ENCODE data around the gene B3GALNT1.
A peak's percentile ranks its signal among the peaks of the same experiment; 100 is the strongest.

Gene B3GALNT1, protein sequence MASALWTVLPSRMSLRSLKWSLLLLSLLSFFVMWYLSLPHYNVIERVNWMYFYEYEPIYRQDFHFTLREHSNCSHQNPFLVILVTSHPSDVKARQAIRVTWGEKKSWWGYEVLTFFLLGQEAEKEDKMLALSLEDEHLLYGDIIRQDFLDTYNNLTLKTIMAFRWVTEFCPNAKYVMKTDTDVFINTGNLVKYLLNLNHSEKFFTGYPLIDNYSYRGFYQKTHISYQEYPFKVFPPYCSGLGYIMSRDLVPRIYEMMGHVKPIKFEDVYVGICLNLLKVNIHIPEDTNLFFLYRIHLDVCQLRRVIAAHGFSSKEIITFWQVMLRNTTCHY

DNA sequence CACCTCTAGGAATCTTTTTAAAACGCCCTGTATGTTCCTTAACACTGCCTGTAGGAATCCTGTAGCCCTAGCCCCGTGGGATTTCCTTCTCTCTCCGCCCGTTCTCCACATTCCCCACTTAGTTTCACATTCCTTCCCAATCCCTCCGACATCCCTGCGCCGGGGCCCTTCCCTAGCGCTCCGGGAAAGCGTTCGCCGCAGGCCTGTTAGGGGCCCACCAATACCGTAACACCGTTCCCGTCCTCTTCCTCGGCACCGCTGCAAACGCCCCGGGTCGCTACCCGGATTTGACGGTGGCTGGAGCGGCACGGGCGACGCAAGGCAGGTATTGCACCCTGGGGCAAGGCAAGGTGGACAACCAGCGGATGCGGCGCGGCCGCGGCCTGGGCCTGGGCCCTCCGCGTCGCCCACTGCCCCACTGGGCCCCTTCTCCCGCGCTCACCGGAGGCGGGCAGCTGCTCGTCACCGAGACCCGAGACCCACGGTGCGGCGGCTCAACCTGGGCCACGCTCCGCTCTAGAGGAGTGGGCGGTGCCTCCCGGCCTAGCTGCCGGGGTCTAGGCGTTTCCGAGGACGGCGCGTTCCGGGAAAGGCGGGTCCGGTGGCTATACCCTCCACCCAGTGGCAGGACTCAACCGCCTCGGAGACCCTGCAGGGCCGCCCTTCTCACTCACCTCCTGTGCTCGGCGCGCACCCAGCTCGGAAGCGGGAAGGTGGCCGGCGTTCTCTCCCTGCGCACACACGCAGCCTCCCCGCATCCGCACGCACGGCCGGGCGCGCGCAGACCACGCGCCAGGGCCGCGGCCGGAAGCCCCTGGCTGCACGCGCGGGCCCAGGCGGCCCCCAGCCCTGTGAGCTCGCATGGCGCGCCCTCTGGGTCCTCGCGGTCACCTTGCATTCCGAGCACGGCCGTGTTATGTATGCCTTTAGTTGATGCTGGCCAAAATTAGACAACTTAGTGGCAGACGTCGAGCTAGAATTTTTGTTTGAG lies at the start of gene B3GALNT1:
B3GALNT1 (minus strand) TSS at position 789 of the 991 bp plus-strand sequence. CDS start 18,595 bp downstream, outside the sequence.
- DNase-seq (ENCODE audit: low spot score) = peak; percentile 61

DNA sequence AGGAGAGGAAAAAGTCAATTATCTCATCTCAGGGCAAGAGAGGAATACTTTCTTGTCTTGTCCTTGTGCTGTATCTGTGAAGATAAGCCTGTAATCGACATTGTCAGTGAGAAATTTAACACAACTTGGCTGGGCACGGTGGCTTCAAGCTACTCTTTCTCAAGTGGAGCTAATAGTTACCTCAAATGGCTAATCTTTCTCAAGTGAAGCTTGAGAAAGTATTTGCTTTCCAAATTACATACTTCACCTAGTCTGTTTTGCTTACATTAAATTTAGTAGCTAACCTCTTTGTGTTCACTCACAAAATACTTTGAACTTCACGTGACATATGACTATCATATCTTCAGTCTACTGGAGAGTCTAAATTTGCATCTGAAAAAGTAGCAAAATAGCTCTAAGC lies 48.3 kb upstream of the B3GALNT1 start:
- no peak for DNase-seq (ENCODE audit: low spot score)

DNA sequence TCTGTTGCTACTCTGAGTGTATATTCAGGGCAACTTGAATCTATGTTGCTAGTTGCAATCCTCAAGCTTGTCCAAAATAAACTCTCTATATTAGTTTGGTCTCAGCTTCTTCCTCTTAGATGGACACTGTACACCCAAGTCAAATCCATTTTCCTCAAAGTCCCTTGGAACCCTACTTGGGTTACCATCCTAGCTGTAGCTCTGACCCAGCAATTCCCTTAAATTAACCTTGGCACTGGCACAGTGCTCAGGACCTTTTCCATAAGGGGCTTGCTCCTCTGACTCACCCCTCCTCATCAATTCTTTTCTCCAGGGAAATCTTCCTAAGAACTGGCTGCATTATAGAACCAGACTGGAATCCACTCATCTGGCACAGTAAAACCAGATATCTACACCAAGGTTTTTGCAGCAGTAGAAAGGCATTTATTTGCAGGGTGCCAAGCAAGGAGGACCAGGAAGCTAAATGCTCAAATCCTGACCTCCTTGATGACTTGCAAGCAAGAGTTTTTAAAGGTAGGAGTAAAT lies 44.9 kb upstream of the B3GALNT1 start:
- DNase-seq (ENCODE audit: low spot score) = no peak

GRCh38 chr3:161149529-161149928 lies 44.4 kb upstream of the B3GALNT1 start:
- DNase-seq (ENCODE audit: low spot score) = no peak

- DNase-seq (ENCODE audit: low spot score) = no peak
These were observed 43.8 kb upstream of the B3GALNT1 start for GRCh38 chr3:161148832-161149475.

- no peak for DNase-seq (ENCODE audit: low spot score)
These were observed 37.3 kb upstream of the B3GALNT1 start for GRCh38 chr3:161142486-161142885.

DNA sequence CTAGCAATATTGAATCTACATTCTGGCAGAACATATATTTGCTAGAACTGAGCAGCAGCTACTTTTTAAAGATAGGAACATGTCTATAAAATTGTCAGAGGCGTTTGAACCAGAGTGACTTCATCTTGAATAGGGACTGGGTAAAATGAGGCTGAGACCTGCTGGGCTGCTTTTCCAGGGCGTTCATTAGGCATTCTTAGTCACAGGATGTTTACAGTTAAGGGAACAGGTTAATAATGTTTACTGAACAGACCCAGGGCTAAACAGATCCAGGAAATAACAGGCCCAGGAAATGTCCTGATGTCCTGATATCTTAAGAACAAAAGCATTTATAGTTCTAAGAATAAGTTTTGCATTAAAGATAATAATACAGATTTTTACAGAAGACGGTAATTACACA lies 34.5 kb upstream of the B3GALNT1 start:
- DNase-seq (ENCODE audit: low spot score) = no peak

GRCh38 chr3:161137260-161137659 lies 32.1 kb upstream of the B3GALNT1 start:
- DNase-seq (ENCODE audit: low spot score) = no peak

- no peak for DNase-seq (ENCODE audit: low spot score)
These were observed 27.2 kb upstream of the B3GALNT1 start for GRCh38 chr3:161132391-161132790.

DNA sequence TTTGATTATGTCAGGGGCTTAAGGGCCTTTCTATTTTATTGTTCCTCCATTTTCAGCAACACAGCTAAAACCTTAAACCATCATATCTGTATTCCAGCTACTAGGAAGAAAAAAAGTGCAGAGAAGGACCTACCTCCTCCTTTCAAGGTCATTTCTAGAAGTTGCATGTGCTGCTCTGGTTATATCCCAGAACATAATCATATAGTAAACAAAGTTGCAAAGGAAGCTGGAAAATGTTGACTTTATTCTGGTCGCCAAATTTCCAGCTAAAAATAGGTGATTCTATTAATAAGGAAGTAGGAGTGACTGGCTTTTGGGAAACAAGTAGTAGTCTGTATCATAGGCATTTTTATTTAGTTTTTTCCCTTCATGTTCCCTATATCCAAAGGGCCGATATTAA lies 21.3 kb upstream of the B3GALNT1 start:
- DNase-seq (ENCODE audit: low spot score) = no peak

DNA sequence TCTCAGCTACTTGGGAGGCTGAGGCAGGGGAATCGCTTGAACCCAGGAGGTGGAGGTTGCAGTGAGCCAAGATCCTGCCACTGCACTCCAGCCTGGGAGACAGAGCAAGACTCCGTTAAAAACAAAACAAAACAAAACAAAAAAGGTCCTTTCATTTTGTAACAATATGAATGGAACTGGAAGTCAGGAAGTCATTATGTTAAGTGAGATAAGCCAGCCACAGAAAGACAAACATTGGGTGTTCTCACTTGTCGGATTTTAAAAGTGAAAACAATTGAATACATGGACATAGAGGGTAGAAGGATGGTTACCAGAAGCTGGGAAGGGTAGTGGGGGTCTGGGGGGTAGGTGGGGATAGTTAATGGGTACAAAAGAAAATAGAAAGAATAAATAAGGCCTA lies 12.5 kb upstream of the B3GALNT1 start:
- DNase-seq (ENCODE audit: low spot score) = no peak

GRCh38 chr3:161108840-161109239 lies 3.7 kb upstream of the B3GALNT1 start:
- DNase-seq (ENCODE audit: low spot score) = no peak

DNA sequence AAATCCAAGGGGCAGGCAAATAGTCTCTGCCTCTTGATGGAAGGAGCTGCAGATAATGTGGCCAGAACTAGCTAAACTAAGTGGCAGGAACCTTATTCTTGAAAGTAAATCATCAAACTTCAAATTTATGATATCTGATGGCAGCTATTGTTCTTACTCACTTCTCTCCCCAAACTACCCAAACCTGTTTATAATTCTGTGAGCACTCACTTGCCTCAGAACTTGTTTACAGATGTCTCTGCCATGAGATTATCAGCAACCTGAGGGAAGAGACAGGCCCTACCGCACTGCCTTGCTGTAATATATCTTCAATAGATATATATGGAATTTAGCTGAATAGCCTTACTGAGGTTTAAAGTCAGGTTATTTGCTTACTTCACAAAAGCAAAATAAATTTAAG lies 2.2 kb upstream of the B3GALNT1 start:
- no peak for DNase-seq (ENCODE audit: low spot score)

DNA sequence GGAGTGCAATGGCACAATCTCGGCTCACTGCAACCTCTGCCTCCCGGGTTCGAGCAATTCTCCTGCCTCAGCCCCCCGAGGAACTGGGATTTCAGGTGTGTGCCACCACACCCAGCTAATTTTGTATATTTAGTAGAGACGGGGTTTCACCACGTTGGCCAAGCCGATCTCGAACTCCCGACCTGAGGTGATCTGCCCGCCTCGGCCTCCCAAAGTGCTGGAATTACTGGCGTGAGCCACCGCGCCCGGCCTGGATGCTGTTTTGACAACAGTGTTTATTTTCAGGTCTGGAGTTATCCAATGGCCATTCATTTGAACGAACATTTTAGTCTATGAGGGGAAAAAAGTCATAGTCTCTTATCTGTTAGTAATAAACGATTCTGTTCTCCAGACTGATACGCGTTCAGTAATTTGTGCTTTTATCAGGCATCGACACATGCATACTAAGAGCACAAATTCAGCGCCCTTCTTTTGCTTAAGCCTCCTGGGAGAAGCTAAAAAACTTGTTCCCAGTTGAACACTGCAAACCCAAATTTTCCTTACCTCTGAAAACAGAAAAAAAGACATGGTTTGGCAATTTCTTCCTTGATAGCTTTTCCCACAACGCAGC lies 1.3 kb downstream of the B3GALNT1 start:
- no peak for DNase-seq (ENCODE audit: low spot score)

DNA sequence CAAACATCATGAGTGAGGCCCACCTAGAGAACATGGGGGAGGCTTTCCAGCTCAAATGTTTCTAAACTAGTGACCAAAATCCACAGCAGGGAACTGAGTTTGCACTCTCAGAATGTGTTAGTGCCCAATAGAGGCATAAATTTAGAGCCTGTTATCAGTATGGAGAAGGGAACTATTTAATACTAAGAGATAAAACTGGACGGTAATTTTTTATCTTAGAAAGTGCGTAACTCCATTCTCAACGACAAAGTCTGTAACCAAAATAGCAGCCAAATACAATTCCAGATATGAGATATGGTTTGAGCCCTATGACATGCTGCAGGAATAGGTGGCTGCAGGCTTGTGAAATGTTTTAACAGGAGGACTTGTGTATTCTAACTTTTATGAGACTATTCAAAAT lies 3.5 kb downstream of the B3GALNT1 start:
- DNase-seq (ENCODE audit: low spot score) = no peak

GRCh38 chr3:161100994-161101393 lies 4.2 kb downstream of the B3GALNT1 start:
- no peak for DNase-seq (ENCODE audit: low spot score)

- peak; percentile 32 for DNase-seq (ENCODE audit: low spot score)
These were observed 8.3 kb downstream of the B3GALNT1 start for GRCh38 chr3:161096771-161097367.

DNA sequence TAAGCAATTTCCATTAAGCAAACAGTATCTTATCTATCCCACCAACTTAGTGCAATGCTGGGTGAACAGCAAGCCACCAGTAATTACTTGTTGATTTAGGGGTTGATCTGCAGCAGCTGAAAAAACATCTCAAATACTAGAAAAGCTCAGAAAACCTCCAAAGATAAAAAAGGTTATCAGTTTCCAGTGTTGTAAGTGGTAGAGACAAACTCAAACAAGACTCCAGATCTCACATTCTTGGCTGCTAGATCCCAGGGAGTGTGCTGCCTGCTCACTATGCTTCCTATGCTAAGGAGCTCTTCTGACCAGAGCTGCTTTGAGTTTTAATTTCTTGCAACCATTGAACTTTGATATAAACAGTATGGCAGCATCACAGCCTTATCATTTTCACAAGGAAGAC lies 11.3 kb downstream of the B3GALNT1 start:
- no peak for DNase-seq (ENCODE audit: low spot score)

GRCh38 chr3:161084277-161084676 lies 20.9 kb downstream of the B3GALNT1 start:
- DNase-seq (ENCODE audit: low spot score) = no peak

DNA sequence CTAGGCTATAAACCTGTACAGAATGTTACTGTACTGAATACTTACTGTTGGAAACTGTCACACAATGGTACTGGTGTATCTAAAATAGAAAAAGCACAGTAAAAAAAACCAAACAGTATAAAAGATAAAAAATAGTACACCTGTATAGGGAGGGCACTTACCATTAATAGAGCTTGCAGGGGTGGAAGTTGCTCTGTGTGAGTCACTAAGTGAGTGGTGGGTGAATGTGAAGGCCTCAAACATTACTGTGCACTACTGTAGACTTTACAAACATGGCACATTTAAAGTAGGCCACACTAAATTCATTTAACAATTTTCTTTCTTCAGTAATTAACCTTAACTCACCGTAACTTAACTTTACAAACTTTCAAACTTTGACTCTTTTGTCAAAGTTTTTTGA lies 22.0 kb downstream of the B3GALNT1 start:
- no peak for DNase-seq (ENCODE audit: low spot score)

DNA sequence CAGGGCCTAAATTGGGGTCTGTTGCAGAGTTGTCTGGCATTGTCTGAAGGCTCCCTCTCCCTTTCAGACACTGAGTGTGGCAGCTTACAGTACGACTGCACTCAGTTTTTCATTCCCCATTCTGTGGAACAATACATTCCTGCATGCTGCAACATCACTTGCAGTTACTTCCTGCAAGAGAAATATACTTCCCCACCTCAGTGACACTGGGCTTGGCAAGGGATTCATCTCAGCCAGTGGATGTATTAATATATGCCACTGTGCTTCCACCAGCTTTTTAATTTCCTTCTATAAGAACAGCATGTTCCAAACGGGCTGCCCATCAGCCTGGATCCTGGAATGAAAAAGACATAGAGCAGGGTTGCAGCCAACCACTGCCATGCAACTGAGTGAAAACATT lies 23.1 kb downstream of the B3GALNT1 start:
- no peak for DNase-seq (ENCODE audit: low spot score)
